Endothelial cell of umbilical vein (primary cell): ENCODE results near the gene BUD31. TPM values are rescaled to one million over a fixed set of nuclear protein-coding genes. Genes with fewer than 3 reads are reported as not detected.

Source experiments
- BruUV-seq: library from RNA; stranded (reverse); fragments of 400-500 nt; replicated peaks from 2 replicates; lab custom pipeline; 2021; lab: Mats Ljungman, UMichigan
- CTCF ChIA-PET: fragments of 300-600, 350-600 bp; sonication (Branson Sonifier 250); formaldehyde crosslinking; loops from one replicate; lab custom pipeline; 2021; ENCODE audit warnings: antibody characterized with exemption, inconsistent platforms; lab: Charles Lee
- POLR2A ChIA-PET: fragments of 300-600, 350-600 bp; sonication (Branson Sonifier 250); formaldehyde crosslinking; loops from one replicate; lab custom pipeline; 2021; ENCODE audit warnings: antibody characterized with exemption, inconsistent platforms; lab: Charles Lee
- DNase-seq: peaks from one replicate; pipeline ENCODE4 v3.0.0-alpha.2; 2011; ENCODE audit warnings: low read depth, low spot score
- FAIRE-seq: peaks from 2 replicates; lab custom pipeline; 2011; peaks lifted over from hg19 to GRCh38; lab: Jason Lieb, UNC
- H2AFZ ChIP-seq: 2 replicates; pipeline ENCODE4 v1.6.0; 2012; ENCODE audit warnings: low read depth, low read length, control low read depth, inconsistent platforms
- H3K27ac ChIP-seq: 2 replicates; pipeline ENCODE4 v1.5.1; 2011; ENCODE audit warnings: low read depth, mild to moderate bottlenecking, control low read depth, low read length, moderate library complexity; ENCODE audit not compliant: insufficient read depth
- H3K27me3 ChIP-seq, 2 experiments: 2 replicates each; pipeline versions ENCODE4 v1.6.0 to v1.6.1; 2011; ENCODE audit warnings: low read length in 2 of 2, mixed read lengths in 1 of 2; ENCODE audit not compliant: control insufficient read depth in 2 of 2, insufficient read depth in 2 of 2
- H3K36me3 ChIP-seq, 2 experiments: 2 replicates in 1 of 2; 3 replicates in 1 of 2; pipeline ENCODE4 v1.5.1; 2011; ENCODE audit warnings: low read length in 2 of 2, mild to moderate bottlenecking in 1 of 2, moderate library complexity in 1 of 2; ENCODE audit not compliant: control insufficient read depth in 2 of 2, insufficient read depth in 2 of 2; ENCODE audit errors: extremely low read depth in 1 of 2
- H3K4me1 ChIP-seq: 3 replicates; pipeline ENCODE4 v1.5.1; 2011; ENCODE audit warnings: mild to moderate bottlenecking, low read length; ENCODE audit not compliant: control insufficient read depth, insufficient read depth; ENCODE audit errors: extremely low read depth
- H3K4me2 ChIP-seq: 2 replicates; pipeline ENCODE4 v1.6.1; 2011; ENCODE audit warnings: low read length, control low read depth, mixed read lengths; ENCODE audit not compliant: insufficient read depth
- H3K4me3 ChIP-seq, 3 experiments: fragments of 200-600 bp in 1 of 3; sonication (generic), shearing (Covaris generic) in 1 of 3; replicated peaks in 1 of 3; 2 replicates each; pipeline ENCODE4 v1.5.1; 2011 to 2016; ENCODE audit warnings: control low read depth in 3 of 3, low read length in 3 of 3, mild to moderate bottlenecking in 2 of 3, inconsistent platforms in 1 of 3, low read depth in 1 of 3, moderate library complexity in 1 of 3; ENCODE audit not compliant: insufficient read depth in 1 of 3
- H3K79me2 ChIP-seq: 2 replicates; pipeline ENCODE4 v1.6.0; 2012; ENCODE audit warnings: low read length, inconsistent platforms; ENCODE audit not compliant: control insufficient read depth, insufficient read depth
- H3K9ac ChIP-seq: replicated peaks from 2 replicates; pipeline ENCODE3; 2011; ENCODE audit warnings: low read length, control low read depth; ENCODE audit not compliant: insufficient read depth; ENCODE audit errors: extremely low read depth
- H3K9me1 ChIP-seq: replicated peaks from 3 replicates; pipeline ENCODE4 v1.6.0; 2011; ENCODE audit warnings: mild to moderate bottlenecking, low read length; ENCODE audit not compliant: control insufficient read depth, insufficient read depth; ENCODE audit errors: extremely low read depth
- H3K9me3 ChIP-seq: replicated peaks from 2 replicates; pipeline ENCODE4 v1.5.1; 2012; ENCODE audit warnings: low read length, inconsistent platforms; ENCODE audit not compliant: control insufficient read depth, insufficient read depth
- H4K20me1 ChIP-seq: replicated peaks from 2 replicates; pipeline ENCODE3; 2011; ENCODE audit warnings: mild to moderate bottlenecking, low read length; ENCODE audit not compliant: control insufficient read depth, insufficient read depth; ENCODE audit errors: extremely low read depth
- CTCF ChIP-seq, 2 donors: IDR thresholded peaks; 1 replicate in 1 of 2; 2 replicates in 1 of 2; pipeline ENCODE4 v1.5.1; 2011; ENCODE audit warnings: low read length in 2 of 2, mild to moderate bottlenecking in 2 of 2, moderate library complexity in 2 of 2, control low read depth in 1 of 2, inconsistent platforms in 1 of 2, low read depth in 1 of 2; ENCODE audit not compliant: insufficient read depth in 1 of 2; ENCODE audit errors: extremely low read depth in 1 of 2
- EZH2 ChIP-seq: IDR thresholded peaks from 2 replicates; pipeline ENCODE4 v1.6.1; 2012; ENCODE audit warnings: borderline replicate concordance, low read depth, mild to moderate bottlenecking, moderate library complexity, low read length, inconsistent platforms; ENCODE audit not compliant: severe bottlenecking
- FOS ChIP-seq: IDR thresholded peaks from 2 replicates; pipeline ENCODE4 v1.6.1; 2011; ENCODE audit warnings: mild to moderate bottlenecking, low read length, moderate library complexity, borderline replicate concordance; ENCODE audit not compliant: insufficient read depth
- GATA2 ChIP-seq: IDR thresholded peaks from 2 replicates; pipeline ENCODE4 v1.7.0; 2011; ENCODE audit warnings: low read depth, mild to moderate bottlenecking, moderate library complexity, mixed read lengths, low read length; ENCODE audit not compliant: insufficient read length, insufficient read depth
- JUN ChIP-seq: IDR thresholded peaks from 2 replicates; pipeline ENCODE4 v1.6.1; 2011; ENCODE audit warnings: borderline replicate concordance, low read depth; ENCODE audit not compliant: insufficient read length, insufficient read depth
- MAX ChIP-seq: IDR thresholded peaks from 2 replicates; pipeline ENCODE4 v1.6.1; 2011; ENCODE audit not compliant: insufficient read depth, insufficient read length
- MYC ChIP-seq: IDR thresholded peaks from one replicate; pipeline ENCODE4 v1.6.1; 2011; ENCODE audit warnings: mild to moderate bottlenecking, low read depth, low read length
- POLR2A ChIP-seq: IDR thresholded peaks from 2 replicates; pipeline ENCODE4 v1.6.1; 2012; ENCODE audit warnings: low read depth, mild to moderate bottlenecking, control low read depth, low read length
- POLR2AphosphoS5 ChIP-seq: IDR thresholded peaks from 2 replicates; pipeline ENCODE4 v1.6.1; 2012; ENCODE audit warnings: low read depth, mild to moderate bottlenecking, control low read depth, low read length, moderate library complexity; ENCODE audit not compliant: insufficient read depth
- dilution Hi-C: fragments of 300-500 bp; cut with MboI; formaldehyde crosslinking; loops from one replicate; pipeline ENCODE4 v1.15.0; 2019; ENCODE audit warnings: low sequenced_read_pairs; ENCODE audit not compliant: extremely low pct_ligation_motif_present
- intact Hi-C: fragments of 100-400 bp; cut with micrococcal nuclease; formaldehyde crosslinking; loops from one replicate; pipeline ENCODE4 v1.10.0; 2022
- polyA plus RNA-seq, 4 experiments: library from polyadenylated mRNA; depleted of rRNA in 3 of 4; stranded (reverse) in 3 of 4; unstranded in 1 of 4; fragments of >200 nt; gene quantifications; 2 replicates each; pipeline versions ENCODE4 v1.2.1 to v1.2.3, GENCODE V29; 2011 to 2012; ENCODE audit warnings: missing spikeins in 1 of 4
- total RNA-seq: library from RNA; stranded (reverse); gene quantifications from 2 replicates; pipeline ENCODE4 v1.2.3, GENCODE V29; 2021

The BUD31 gene
- total and polyA plus RNA-seq, 2 donors (not counting 3 experiments of a cell fraction or from before 2014, with no cell fraction given), result 67.8 to 122 TPM

DNA sequence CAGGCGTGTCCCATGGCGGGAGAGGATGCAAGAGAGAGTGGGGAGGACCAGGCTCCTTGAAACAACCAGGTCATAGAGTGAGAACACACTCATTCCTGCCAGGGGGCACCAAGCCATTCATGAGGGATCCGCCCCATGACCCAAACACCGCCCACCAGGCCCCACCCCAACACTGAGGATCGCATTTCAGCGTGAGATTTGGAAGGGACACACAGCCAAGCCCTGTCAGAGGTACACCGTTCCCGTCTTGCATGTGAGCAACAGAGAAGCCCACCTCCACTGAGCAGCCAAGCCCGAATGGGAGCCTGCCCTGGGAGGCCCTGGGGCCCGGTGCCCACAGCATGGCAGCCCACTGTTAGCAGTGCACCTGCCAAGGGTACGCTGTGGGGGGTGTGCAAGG is 42.1 kb upstream of the BUD31 start:
- H3K79me2 ChIP-seq, result no peaks in the 10 kb centered on the region
- BruUV-seq, result no TSS peak
- H3K27me3 ChIP-seq, result no peaks in the 10 kb centered on the region
- no peaks in the 10 kb centered on the region for H4K20me1 ChIP-seq
- no peaks in the 10 kb centered on the region for H3K9me1 ChIP-seq
- CTCF ChIA-PET, result interaction anchor here (0.9 to 1.7 kb wide), 2 partner anchors 20 to 38 kb away, joined by 3 to 6 read pairs; no protein-coding TSS in a partner anchor
- POLR2A ChIA-PET, result no interaction called here
- H3K4me2 ChIP-seq, result no peak overlapping the region
- peaks cover 14 to 17% of the 10 kb centered on the region in 2 experiments for H3K36me3 ChIP-seq
- H3K4me1 ChIP-seq, result no peaks in the 10 kb centered on the region
- no peak for TF ChIP-seq POLR2AphosphoS5
- no peak for TF ChIP-seq EZH2
- TF ChIP-seq GATA2, result no peak
- no peak for TF ChIP-seq MAX
- TF ChIP-seq MYC, result no peak
- TF ChIP-seq CTCF (IDR thresholded peaks at IDR 0.05; ENCODE audit: extremely low read depth in 1 of 2, insufficient read depth in 1 of 2, low read depth in 1 of 2, low read length in 2 of 2), result no peak
- no peak for TF ChIP-seq JUN
- TF ChIP-seq POLR2A, result no peak
- TF ChIP-seq FOS, result no peak
- FAIRE-seq (no peak), DNase-seq (no peak)
- no peak overlapping the region for H3K9ac ChIP-seq
- no peak overlapping the region for H3K27ac ChIP-seq
- H2AFZ ChIP-seq, result no peak overlapping the region
- no peak overlapping the region for H3K4me3 ChIP-seq
- intact Hi-C loops (no loop called here), dilution Hi-C loops (no loop called here)
- no peaks in the 10 kb centered on the region for H3K9me3 ChIP-seq
